Measurements from ENCODE around the gene CCDC186. TPM values are rescaled to one million over a fixed set of nuclear protein-coding genes. Genes with fewer than 3 reads are reported as not detected.

Gene CCDC186
- polyA plus RNA-seq, 1 donor from 2014 or later, result 24.2 TPM

DNA sequence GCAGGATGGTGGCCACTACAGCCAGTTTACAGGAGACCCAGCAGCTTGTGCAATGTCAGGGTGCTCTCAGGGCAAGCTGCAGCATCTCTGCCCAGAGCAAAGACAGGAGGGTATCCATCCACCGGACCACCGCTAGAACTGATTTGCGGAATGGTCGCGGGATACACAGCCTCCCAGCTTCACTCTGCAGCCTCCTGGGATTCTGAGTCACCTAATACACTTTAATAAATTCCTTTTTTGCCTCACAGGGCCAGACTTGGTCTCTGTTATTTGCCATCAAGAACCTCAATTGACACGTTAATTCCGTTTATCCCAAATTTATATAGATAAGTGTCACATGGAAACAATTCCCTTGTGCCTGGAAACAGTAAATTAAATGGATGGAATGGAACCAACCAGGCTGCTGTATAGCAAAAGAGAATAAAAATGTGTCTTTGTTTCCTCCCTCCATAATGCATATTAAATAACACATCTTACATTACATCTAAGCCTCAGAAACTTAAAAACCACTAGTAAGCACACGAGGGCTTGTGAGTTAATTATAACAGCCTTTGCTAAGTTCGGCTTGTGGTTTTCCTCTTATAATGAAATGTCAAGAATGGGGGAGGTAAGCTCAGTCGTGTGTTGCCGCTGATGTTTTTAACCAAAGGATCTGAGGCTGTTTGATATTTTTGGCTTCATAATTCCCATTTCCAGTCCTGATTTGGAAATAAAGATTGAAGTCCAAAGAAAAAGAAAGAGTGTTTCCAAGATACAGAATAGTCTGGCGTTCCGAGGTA, 78.3 kb downstream of the CCDC186 start:
- H3K9ac ChIP-seq (ENCODE audit: low read length), result no peak overlapping the region
- H3K27ac ChIP-seq (ENCODE audit: low read length), result no peak overlapping the region
- no peak overlapping the region for H2AFZ ChIP-seq (ENCODE audit: low read depth, low read length)
- no peak overlapping the region for H3K4me3 ChIP-seq (ENCODE audit: low read length)
- H3F3A ChIP-seq (ENCODE audit: insufficient read depth, low read length, poor library complexity, severe bottlenecking), result no peaks in the 10 kb centered on the region
- TF ChIP-seq TAF1 (IDR thresholded peaks at IDR 0.05; ENCODE audit: low read depth) (no peak), REST (IDR thresholded peaks at IDR 0.05; ENCODE audit: borderline replicate concordance) (no peak), RAD21 (conservative IDR thresholded peaks at IDR 0.05) (no peak), MXI1 (conservative IDR thresholded peaks at IDR 0.05; ENCODE audit: poor library complexity, severe bottlenecking) (no peak), CTCF (IDR thresholded peaks at IDR 0.05; ENCODE audit: poor library complexity, severe bottlenecking) (no peak), EZH2 (IDR thresholded peaks at IDR 0.05; ENCODE audit: borderline replicate concordance, insufficient read depth, low read length, poor library complexity, severe bottlenecking) (no peak), POLR2AphosphoS5 (IDR thresholded peaks at IDR 0.05) (no peak), SMC3 (conservative IDR thresholded peaks at IDR 0.05; ENCODE audit: poor library complexity) (no peak), EP300 (conservative IDR thresholded peaks at IDR 0.05; ENCODE audit: poor library complexity, severe bottlenecking) (no peak)
- H4K20me1 ChIP-seq (ENCODE audit: insufficient read depth), result no peaks in the 10 kb centered on the region
- no peaks in the 10 kb centered on the region for H3K9me2 ChIP-seq (ENCODE audit: insufficient read depth, low read length)
- no peak overlapping the region for H3K4me2 ChIP-seq (ENCODE audit: low read length)
- no peaks in the 10 kb centered on the region for H3K9me3 ChIP-seq (ENCODE audit: low read length)
- no peaks in the 10 kb centered on the region for H3K36me3 ChIP-seq (ENCODE audit: insufficient read depth, low read length)
- H3K79me2 ChIP-seq (replicated peaks; ENCODE audit: insufficient read depth, low read length), result no peaks in the 10 kb centered on the region
- H3K27me3 ChIP-seq (ENCODE audit: insufficient read depth, low read depth, low read length), result peaks cover 13% of the 10 kb centered on the region

GRCh38 chr10:114094795-114095194, 79.2 kb downstream of the CCDC186 start:
- Histone ChIP-seq H3F3A (ENCODE audit: insufficient read depth, low read length, poor library complexity, severe bottlenecking) (no peaks in the 10 kb centered on the region), H3K9me2 (ENCODE audit: insufficient read depth, low read length) (no peaks in the 10 kb centered on the region), H3K36me3 (ENCODE audit: insufficient read depth, low read length) (no peaks in the 10 kb centered on the region), H3K4me3 (ENCODE audit: low read length) (no peak overlapping the region), H4K20me1 (ENCODE audit: insufficient read depth) (no peaks in the 10 kb centered on the region), H3K27me3 (ENCODE audit: insufficient read depth, low read depth, low read length) (peaks cover 3% of the 10 kb centered on the region), H2AFZ (ENCODE audit: low read depth, low read length) (no peak overlapping the region), H3K4me2 (ENCODE audit: low read length) (no peak overlapping the region), H3K27ac (ENCODE audit: low read length) (no peak overlapping the region), H3K79me2 (replicated peaks; ENCODE audit: insufficient read depth, low read length) (no peaks in the 10 kb centered on the region), H3K9me3 (ENCODE audit: low read length) (no peaks in the 10 kb centered on the region), H3K9ac (ENCODE audit: low read length) (no peak overlapping the region)
- no peak for TF ChIP-seq EP300 (conservative IDR thresholded peaks at IDR 0.05; ENCODE audit: poor library complexity, severe bottlenecking)
